K562 (cell line): ENCODE measurements around the gene KCNN3. TPM values are rescaled to one million over a fixed set of nuclear protein-coding genes. Genes with fewer than 3 reads are reported as not detected.
A peak's percentile ranks its signal among the peaks of the same experiment; 100 is the strongest.

Experiments used
- CBFA2T3 ChIP-seq: fragments of 450-650 bp; IDR thresholded peaks from 2 replicates; pipeline ENCODE4 v1.6.1; 2017
- ELF1 ChIP-seq: fragments of 200-800 bp; sonication (Bioruptor generic); IDR thresholded peaks from 2 replicates; pipeline ENCODE4 v1.6.1; 2016; ENCODE audit warnings: missing genetic modification characterization, missing compliant biosample characterization
- ETV6 ChIP-seq, 3 experiments: fragments of 150-350 bp in 1 of 3; sonication (generic) in 1 of 3; formaldehyde crosslinking in 1 of 3; IDR thresholded peaks; 2 replicates each; pipeline versions ENCODE4 v1.6.1 to v1.8.0; 2014 to 2022; ENCODE audit warnings: borderline replicate concordance in 2 of 3, low read depth in 2 of 3, antibody characterized with exemption in 1 of 3, low read length in 1 of 3, mild to moderate bottlenecking in 1 of 3, missing genetic modification reagents in 1 of 3
- FOXP1 ChIP-seq: sonication (generic); formaldehyde crosslinking; IDR thresholded peaks from 2 replicates; pipeline ENCODE4 v1.8.0; 2022; ENCODE audit warnings: mild to moderate bottlenecking, missing genetic modification reagents
- GATAD2A ChIP-seq: fragments of 450-650 bp; IDR thresholded peaks from 2 replicates; pipeline ENCODE4 v1.6.1; 2017
- HLTF ChIP-seq: fragments of 450-650 bp; IDR thresholded peaks from 2 replicates; pipeline ENCODE4 v1.6.1; 2016
- JUND ChIP-seq, 2 experiments: IDR thresholded peaks; 2 replicates in 1 of 2; 3 replicates in 1 of 2; pipeline ENCODE4 v1.6.1; 2011; ENCODE audit warnings: borderline replicate concordance in 2 of 2, low read depth in 2 of 2, low read length in 2 of 2, improper control_type of control experiment in 1 of 2, missing biosample characterization in 1 of 2, missing genetic modification characterization in 1 of 2, missing genetic modification reagents in 1 of 2
- MTA1 ChIP-seq: fragments of 450-650 bp; IDR thresholded peaks from 2 replicates; pipeline ENCODE4 v1.6.1; 2017; ENCODE audit warnings: borderline replicate concordance
- NFXL1 ChIP-seq: fragments of 450-650 bp; formaldehyde crosslinking; IDR thresholded peaks from 2 replicates; pipeline ENCODE4 v1.4.0; 2021; ENCODE audit warnings: mild to moderate bottlenecking
- SRSF9 ChIP-seq: fragments of 200-400 bp; formaldehyde crosslinking; IDR thresholded peaks from 2 replicates; pipeline ENCODE4 v1.6.1; 2017; ENCODE audit warnings: low read depth, low read length, borderline replicate concordance
- TAL1 ChIP-seq: fragments of 450-650 bp; IDR thresholded peaks from 2 replicates; pipeline ENCODE4 v1.6.1; 2016; ENCODE audit warnings: mild to moderate bottlenecking
- TRIM24 ChIP-seq, 2 experiments: fragments of 450-650 bp; IDR thresholded peaks; 2 replicates each; pipeline ENCODE4 v1.6.1; 2016
- XRCC5 ChIP-seq: fragments of 200-400 bp; formaldehyde crosslinking; IDR thresholded peaks from 2 replicates; pipeline ENCODE4 v1.6.1; 2017; ENCODE audit warnings: low read depth, mild to moderate bottlenecking, low read length
- ZNF253 ChIP-seq: fragments of 250-450 bp; sonication (Bioruptor Pico); conservative IDR thresholded peaks from 2 replicates; pipeline ENCODE4 v1.6.1; 2021; ENCODE audit warnings: mild to moderate bottlenecking
- ZNF561 ChIP-seq: fragments of 450-650 bp; formaldehyde crosslinking; conservative IDR thresholded peaks from 2 replicates; pipeline ENCODE4 v1.4.0; 2020; ENCODE audit warnings: mild to moderate bottlenecking, moderate library complexity
- polyA plus RNA-seq, 8 experiments: library from polyadenylated mRNA; depleted of rRNA in 4 of 8; stranded (reverse) in 5 of 8; unstranded in 3 of 8; fragments of >200 nt; fragmentation: Nextera tagmentation in 2 of 8; fragmentation: Illumina TruSeq in 1 of 8; extraction: Ambion mirVana in 2 of 8; extraction: Trizol in 1 of 8; gene quantifications; 2 replicates each; pipeline versions ENCODE4 v1.2.1 to v1.2.3, GENCODE V29; 2011 to 2014; ENCODE audit warnings: inconsistent platforms in 1 of 8, missing spikeins in 1 of 8
- total RNA-seq, 7 experiments: library from RNA; depleted of rRNA in 6 of 7; stranded (reverse); fragments of >200 nt in 6 of 7; fragmentation: Illumina TruSeq in 2 of 7; extraction: Trizol in 2 of 7; gene quantifications; 2 replicates each; pipeline versions ENCODE4 v1.2.1 to v1.2.3, GENCODE V29; 2011 to 2021; ENCODE audit warnings: low replicate concordance in 1 of 7
- TF ChIP-seq, protein P1 (sequence below): fragments of 450-650 bp; IDR thresholded peaks from 2 replicates; pipeline ENCODE4 v1.6.1; 2016
- TF ChIP-seq, protein P2 (sequence below): fragments of 250-450 bp; sonication (Bioruptor Pico); IDR thresholded peaks from 2 replicates; pipeline ENCODE4 v1.5.1; 2021; ENCODE audit warnings: mild to moderate bottlenecking
- TF ChIP-seq, protein P3 (sequence below), 2 experiments: fragments of 450-650 bp in 1 of 2; sonication (generic) in 1 of 2; formaldehyde crosslinking in 1 of 2; IDR thresholded peaks; 2 replicates each; pipeline versions ENCODE4 v1.7.1 to v1.9.0; 2016 to 2022; ENCODE audit warnings: inconsistent platforms in 1 of 2, mild to moderate bottlenecking in 1 of 2, missing genetic modification reagents in 1 of 2

KCNN3 gene
- total and polyA plus RNA-seq, 9 of the 15 experiments (the other 6 are each of a cell fraction or from before 2014, with no cell fraction given), result 0.02 to 0.03 TPM; not detected in 7

DNA sequence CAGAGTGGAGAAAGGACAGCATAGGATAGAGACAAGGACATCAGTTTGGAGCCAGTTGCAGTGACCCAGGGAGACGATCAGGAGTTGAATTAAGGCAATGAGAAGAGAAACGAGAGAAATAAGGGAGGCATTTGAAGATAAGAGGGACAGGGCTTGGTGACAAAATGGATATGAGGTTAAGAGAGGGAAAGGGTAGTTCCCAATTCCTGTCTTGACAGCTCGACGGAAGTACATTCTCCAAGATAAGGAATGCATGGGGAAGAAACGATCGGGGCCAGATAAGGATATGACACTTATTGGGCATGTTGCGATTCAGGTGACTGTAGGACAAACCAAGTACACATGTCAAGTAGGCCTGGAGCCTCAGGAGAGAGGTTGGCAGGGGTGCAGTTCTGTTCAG lies 18.7 kb upstream of the KCNN3 start (continued):
- TF ChIP-seq TAL1 (peak; percentile 17; the same call in 1 of the 2 replicates), CBFA2T3 (peak; percentile 62), XRCC5 (no peak), GATAD2A (no peak), FOXP1 (CRISPR knock-in tag) (no peak), MTA1 (no peak; the same call in 1 of the 2 replicates), ZNF253 (CRISPR knock-in tag) (no peak), SRSF9 (no peak), ELF1 (tag) (no peak), HLTF (no peak), NFXL1 (no peak), ETV6 (IDR thresholded peaks at IDR 0.05; ENCODE audit: borderline replicate concordance in 1 of 2, low read depth in 2 of 2, low read length in 1 of 2) (peak; percentile 54 to 85; a peak in 3 of 4 replicates), ETV6 (CRISPR knock-in tag; IDR thresholded peaks at IDR 0.05; ENCODE audit: borderline replicate concordance) (no peak), ZNF561 (CRISPR knock-in tag) (no peak), TRIM24 (IDR thresholded peaks at IDR 0.05) (0 out of 4 replicates have a peak, but pooled peaks of 1 of the 2 experiments have one; percentile 37), JUND (IDR thresholded peaks at IDR 0.05; ENCODE audit: borderline replicate concordance, low read depth, low read length) (no peak), JUND (tag; IDR thresholded peaks at IDR 0.05; ENCODE audit: borderline replicate concordance, low read depth, low read length) (peak; percentile 36; the same call in 1 of the 3 replicates)
- TF ChIP-seq, protein P1, sequence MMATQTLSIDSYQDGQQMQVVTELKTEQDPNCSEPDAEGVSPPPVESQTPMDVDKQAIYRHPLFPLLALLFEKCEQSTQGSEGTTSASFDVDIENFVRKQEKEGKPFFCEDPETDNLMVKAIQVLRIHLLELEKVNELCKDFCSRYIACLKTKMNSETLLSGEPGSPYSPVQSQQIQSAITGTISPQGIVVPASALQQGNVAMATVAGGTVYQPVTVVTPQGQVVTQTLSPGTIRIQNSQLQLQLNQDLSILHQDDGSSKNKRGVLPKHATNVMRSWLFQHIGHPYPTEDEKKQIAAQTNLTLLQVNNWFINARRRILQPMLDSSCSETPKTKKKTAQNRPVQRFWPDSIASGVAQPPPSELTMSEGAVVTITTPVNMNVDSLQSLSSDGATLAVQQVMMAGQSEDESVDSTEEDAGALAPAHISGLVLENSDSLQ, result peak; percentile 43; the same call in 1 of the 2 replicates
- TF ChIP-seq, protein P2, sequence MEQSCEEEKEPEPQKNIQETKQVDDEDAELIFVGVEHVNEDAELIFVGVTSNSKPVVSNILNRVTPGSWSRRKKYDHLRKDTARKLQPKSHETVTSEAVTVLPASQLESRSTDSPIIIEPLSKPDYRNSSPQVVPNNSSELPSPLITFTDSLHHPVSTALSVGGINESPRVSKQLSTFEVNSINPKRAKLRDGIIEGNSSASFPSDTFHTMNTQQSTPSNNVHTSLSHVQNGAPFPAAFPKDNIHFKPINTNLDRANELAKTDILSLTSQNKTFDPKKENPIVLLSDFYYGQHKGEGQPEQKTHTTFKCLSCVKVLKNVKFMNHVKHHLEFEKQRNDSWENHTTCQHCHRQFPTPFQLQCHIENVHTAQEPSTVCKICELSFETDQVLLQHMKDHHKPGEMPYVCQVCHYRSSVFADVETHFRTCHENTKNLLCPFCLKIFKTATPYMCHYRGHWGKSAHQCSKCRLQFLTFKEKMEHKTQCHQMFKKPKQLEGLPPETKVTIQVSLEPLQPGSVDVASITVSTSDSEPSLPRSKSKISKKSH (CRISPR knock-in tag), result no peak
- TF ChIP-seq, protein P3, sequence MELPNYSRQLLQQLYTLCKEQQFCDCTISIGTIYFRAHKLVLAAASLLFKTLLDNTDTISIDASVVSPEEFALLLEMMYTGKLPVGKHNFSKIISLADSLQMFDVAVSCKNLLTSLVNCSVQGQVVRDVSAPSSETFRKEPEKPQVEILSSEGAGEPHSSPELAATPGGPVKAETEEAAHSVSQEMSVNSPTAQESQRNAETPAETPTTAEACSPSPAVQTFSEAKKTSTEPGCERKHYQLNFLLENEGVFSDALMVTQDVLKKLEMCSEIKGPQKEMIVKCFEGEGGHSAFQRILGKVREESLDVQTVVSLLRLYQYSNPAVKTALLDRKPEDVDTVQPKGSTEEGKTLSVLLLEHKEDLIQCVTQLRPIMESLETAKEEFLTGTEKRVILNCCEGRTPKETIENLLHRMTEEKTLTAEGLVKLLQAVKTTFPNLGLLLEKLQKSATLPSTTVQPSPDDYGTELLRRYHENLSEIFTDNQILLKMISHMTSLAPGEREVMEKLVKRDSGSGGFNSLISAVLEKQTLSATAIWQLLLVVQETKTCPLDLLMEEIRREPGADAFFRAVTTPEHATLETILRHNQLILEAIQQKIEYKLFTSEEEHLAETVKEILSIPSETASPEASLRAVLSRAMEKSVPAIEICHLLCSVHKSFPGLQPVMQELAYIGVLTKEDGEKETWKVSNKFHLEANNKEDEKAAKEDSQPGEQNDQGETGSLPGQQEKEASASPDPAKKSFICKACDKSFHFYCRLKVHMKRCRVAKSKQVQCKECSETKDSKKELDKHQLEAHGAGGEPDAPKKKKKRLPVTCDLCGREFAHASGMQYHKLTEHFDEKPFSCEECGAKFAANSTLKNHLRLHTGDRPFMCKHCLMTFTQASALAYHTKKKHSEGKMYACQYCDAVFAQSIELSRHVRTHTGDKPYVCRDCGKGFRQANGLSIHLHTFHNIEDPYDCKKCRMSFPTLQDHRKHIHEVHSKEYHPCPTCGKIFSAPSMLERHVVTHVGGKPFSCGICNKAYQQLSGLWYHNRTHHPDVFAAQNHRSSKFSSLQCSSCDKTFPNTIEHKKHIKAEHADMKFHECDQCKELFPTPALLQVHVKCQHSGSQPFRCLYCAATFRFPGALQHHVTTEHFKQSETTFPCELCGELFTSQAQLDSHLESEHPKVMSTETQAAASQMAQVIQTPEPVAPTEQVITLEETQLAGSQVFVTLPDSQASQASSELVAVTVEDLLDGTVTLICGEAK (IDR thresholded peaks at IDR 0.05), result 0 out of 2 replicates have a peak, but pooled peaks have one; percentile 34
- TF ChIP-seq, protein P3 (CRISPR knock-in tag; IDR thresholded peaks at IDR 0.05), result no peak
